ENCODE results near the gene RALGPS1. TPM values are rescaled to one million over a fixed set of nuclear protein-coding genes. Genes with fewer than 3 reads are reported as not detected.

Gene RALGPS1, protein sequence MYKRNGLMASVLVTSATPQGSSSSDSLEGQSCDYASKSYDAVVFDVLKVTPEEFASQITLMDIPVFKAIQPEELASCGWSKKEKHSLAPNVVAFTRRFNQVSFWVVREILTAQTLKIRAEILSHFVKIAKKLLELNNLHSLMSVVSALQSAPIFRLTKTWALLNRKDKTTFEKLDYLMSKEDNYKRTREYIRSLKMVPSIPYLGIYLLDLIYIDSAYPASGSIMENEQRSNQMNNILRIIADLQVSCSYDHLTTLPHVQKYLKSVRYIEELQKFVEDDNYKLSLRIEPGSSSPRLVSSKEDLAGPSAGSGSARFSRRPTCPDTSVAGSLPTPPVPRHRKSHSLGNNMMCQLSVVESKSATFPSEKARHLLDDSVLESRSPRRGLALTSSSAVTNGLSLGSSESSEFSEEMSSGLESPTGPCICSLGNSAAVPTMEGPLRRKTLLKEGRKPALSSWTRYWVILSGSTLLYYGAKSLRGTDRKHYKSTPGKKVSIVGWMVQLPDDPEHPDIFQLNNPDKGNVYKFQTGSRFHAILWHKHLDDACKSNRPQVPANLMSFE
- total RNA-seq: 10 to 100 TPM in 1 of 2 donors, 1 to 10 TPM in 1; 9.7 to 17.7 TPM

DNA sequence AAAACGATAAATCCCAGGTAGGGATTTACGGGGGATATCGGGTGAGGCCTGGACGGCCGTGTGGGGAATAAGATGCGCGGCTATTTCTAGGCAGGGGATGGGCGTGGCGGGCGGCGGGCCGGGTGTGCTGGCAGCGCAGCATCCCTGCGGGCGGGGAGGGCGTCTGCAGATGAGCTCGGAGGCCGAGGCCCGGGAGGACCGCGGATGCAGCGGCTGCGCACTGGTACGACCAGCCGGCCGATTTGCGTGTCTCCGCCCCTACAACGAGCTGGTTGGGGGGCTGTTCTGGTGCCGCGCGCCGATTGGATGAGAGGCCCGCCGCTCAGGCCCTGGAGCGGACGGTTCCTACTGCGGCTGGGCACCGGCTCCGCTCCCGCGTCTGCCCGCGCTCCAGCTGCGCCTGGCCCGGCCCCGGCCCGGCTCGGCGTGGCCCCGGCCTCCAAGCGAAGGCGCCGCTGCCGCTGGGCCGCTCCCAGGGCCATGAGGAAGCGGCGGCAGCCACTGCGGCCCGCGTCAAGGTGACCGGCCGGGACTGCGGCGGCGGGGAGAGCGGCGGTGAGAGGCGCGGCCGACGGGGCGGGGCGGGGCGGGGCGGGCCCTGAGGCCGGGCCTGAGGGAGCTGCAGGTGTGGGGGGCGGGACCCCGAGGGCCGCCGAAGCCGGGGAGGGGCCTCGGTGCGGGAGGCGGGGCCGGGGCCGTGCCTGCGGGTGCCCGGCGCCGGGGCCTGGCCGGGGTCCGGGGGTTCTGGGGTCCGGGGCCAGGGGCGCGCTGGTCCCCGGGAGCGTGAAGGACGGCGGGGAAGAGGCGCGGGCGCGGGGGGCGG lies at the start of gene RALGPS1:
Gene RALGPS1, plus strand, starts transcription at position 325 of the 823 bp plus-strand sequence. CDS start 47,508 bp downstream, outside the sequence.
- peak within 1 kb of the TSS; percentile 72 to 87 for H3K27ac ChIP-seq
- no peaks in the 10 kb centered on the region for H3K36me3 ChIP-seq
- H3K4me3 ChIP-seq: peak within 1 kb of the TSS; percentile 47 to 62
- peaks cover 0 to 13% of the 10 kb centered on the region in 2 donors for H3K4me1 ChIP-seq
- TF ChIP-seq, protein P1, sequence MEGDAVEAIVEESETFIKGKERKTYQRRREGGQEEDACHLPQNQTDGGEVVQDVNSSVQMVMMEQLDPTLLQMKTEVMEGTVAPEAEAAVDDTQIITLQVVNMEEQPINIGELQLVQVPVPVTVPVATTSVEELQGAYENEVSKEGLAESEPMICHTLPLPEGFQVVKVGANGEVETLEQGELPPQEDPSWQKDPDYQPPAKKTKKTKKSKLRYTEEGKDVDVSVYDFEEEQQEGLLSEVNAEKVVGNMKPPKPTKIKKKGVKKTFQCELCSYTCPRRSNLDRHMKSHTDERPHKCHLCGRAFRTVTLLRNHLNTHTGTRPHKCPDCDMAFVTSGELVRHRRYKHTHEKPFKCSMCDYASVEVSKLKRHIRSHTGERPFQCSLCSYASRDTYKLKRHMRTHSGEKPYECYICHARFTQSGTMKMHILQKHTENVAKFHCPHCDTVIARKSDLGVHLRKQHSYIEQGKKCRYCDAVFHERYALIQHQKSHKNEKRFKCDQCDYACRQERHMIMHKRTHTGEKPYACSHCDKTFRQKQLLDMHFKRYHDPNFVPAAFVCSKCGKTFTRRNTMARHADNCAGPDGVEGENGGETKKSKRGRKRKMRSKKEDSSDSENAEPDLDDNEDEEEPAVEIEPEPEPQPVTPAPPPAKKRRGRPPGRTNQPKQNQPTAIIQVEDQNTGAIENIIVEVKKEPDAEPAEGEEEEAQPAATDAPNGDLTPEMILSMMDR (IDR thresholded peaks at IDR 0.05): no peak
- no peaks in the 10 kb centered on the region for H3K27me3 ChIP-seq
- no peaks in the 10 kb centered on the region for H3K9me3 ChIP-seq
- peak; percentile 95 for DNase-seq (ENCODE audit: low spot score)

DNA sequence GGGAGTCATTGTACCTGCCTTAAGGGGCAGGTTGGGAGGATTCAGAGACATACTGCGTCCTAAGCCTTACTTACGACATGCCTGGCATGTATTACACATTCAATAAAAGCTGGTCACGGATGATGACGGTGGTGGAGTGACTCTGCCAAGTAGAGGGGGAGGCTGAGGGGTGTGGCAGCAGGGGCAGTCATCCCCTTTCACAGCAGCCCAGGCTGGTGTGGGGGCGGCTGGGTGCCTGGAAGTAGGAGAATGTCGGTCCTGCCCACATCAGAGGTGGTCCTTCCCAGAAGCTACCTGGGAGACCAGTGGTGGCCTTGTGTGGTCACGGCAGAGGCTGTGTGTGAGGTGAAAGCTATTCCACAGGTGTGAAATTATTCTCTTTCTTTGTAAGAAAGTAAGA lies 45.2 kb upstream of the RALGPS1 start:
- no peak for DNase-seq (ENCODE audit: low spot score)
- Histone ChIP-seq H3K27me3 (no peaks in the 10 kb centered on the region), H3K4me3 (no peak overlapping the region), H3K36me3 (peaks cover 5% of the 10 kb centered on the region), H3K4me1 (peaks cover 0 to 13% of the 10 kb centered on the region in 2 donors), H3K9me3 (no peaks in the 10 kb centered on the region), H3K27ac (no peak overlapping the region)
- TF ChIP-seq, protein P1 (IDR thresholded peaks at IDR 0.05): no peak

DNA sequence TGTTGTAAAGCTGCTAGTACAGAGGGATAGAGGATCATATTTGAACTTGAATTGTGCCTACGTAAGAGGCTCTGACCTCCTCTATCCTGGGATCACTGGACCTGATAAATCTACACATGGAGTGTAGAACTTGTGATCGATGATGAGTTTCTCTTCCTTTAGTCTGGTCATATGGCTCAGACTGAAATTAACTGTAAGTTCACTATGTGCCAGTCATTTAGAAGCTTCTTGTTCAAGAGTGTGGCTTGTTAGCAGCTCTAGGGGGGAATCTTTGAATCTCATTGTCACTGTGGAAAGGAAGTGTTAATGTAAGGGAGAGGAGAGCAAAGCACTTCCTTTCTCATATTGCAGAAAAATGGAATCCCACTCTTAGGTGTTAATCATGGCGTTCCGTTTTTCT lies 42.1 kb upstream of the RALGPS1 start:
- Histone ChIP-seq H3K9me3 (no peaks in the 10 kb centered on the region), H3K27ac (no peak overlapping the region), H3K4me3 (no peak overlapping the region), H3K4me1 (peaks cover 0 to 13% of the 10 kb centered on the region in 2 donors), H3K27me3 (no peaks in the 10 kb centered on the region), H3K36me3 (peaks cover 5% of the 10 kb centered on the region)
- TF ChIP-seq, protein P1 (IDR thresholded peaks at IDR 0.05): no peak
- DNase-seq (ENCODE audit: low spot score): no peak

DNA sequence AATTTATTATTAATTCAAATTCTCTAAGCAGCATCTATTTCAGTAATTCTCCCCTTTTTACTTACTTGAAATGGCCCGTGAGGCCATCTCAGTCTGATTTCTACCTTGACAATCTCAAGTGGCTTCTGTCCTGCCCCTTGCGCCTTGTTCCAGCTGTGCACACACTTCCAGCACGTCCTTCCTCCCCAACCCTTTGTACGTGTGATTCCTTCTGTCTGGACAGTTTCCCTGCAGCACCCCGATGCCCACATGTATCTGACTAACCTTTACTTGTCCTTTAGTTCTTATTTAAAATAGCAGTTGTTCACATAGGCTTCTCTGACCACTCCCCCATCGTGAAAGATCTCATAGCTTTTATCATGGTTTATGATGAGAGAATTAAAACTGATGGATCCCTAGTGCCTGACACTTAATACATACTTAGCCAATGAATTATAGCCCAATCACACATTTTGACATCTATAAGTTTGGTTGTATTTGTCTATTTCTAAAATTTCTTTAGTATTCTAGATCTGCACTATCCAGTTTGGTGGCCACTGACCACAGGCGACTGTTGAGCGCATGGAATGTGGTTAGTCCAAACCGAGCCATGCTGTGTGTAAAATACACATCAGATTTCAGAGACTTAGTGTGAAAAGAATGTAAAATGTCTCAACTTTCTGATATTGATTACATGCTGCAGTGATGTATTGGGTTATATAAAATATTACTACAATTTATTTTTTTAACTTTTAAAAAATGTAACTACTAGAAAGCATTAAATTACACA lies 39.9 kb upstream of the RALGPS1 start:
- H3K27me3 ChIP-seq: no peaks in the 10 kb centered on the region
- no peak for DNase-seq (ENCODE audit: low spot score)
- no peak overlapping the region for H3K27ac ChIP-seq
- H3K9me3 ChIP-seq: no peaks in the 10 kb centered on the region
- peaks cover 4% of the 10 kb centered on the region for H3K36me3 ChIP-seq
- no peaks in the 10 kb centered on the region for H3K4me1 ChIP-seq
- no peak overlapping the region for H3K4me3 ChIP-seq
- TF ChIP-seq, protein P1 (IDR thresholded peaks at IDR 0.05): no peak

DNA sequence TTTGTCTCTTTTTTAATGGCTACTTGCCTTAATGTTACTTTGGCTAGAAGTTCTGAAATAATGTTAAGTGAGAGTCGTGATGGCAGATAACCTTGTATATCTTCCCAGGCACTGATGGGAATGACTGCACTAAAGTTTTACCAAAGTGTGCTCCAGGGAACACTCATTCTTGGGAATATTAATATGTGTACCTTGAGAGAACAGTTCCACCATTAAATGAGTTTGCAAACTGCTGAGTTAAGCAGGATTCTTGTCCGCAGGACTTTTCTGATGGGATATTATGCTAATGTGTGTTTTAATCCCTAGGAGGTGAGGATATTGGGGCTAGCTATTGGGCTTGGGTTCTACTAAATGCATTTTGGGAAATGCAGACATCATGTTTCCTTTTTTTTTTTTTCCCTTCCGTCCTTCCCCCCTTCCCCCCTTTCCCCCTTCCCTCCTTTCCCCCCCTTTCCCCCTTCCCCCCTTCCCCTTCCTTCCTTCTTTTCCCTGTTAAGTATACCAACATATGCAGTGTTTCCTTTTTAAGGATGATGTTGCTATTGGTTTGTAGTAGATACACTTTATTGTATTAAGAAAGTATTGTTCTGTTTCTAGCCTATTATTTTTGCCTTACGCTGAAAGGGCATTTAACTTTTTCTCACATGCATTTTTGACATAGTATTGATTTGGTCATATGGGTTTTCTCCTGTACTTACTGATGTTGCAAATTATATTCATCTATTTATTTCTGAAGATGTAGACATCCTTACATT lies 38.6 kb upstream of the RALGPS1 start:
- TF ChIP-seq, protein P1 (IDR thresholded peaks at IDR 0.05): no peak

More for the DNA sequence above, 38.6 kb upstream of the RALGPS1 start:
- DNase-seq (ENCODE audit: low spot score): no peak
- Histone ChIP-seq H3K9me3 (no peaks in the 10 kb centered on the region), H3K27ac (no peak overlapping the region), H3K4me1 (peaks cover 0 to 3% of the 10 kb centered on the region in 2 donors), H3K36me3 (peaks cover 16% of the 10 kb centered on the region), H3K27me3 (no peaks in the 10 kb centered on the region), H3K4me3 (no peak overlapping the region)

Measured in right atrium auricular region (tissue), 2 donors.